Naive thymus-derived CD8-positive, alpha-beta T cell (primary cell): Measurements from ENCODE around the gene RAB6B. TPM values are rescaled to one million over a fixed set of nuclear protein-coding genes. Genes with fewer than 3 reads are reported as not detected.

Experiments used
- ATAC-seq, 2 donors: fragments of 150-1000 bp; cut with Tn5 transposase in 1 of 2; sonication (Bioruptor Pico), chemical (Tn5 transposase) in 1 of 2; 1 replicate in 1 of 2; 2 replicates in 1 of 2; pipeline ENCODE4 v1.10.0; 2021; ENCODE audit warnings: mild to moderate bottlenecking in 2 of 2, moderate library complexity in 2 of 2
- POLR2A ChIA-PET: fragments of 350-600 bp; sonication (Branson Sonifier 250); formaldehyde crosslinking; loops from one replicate; lab custom pipeline; 2021; ENCODE audit warnings: antibody characterized with exemption; lab: Charles Lee
- DNase-seq, 10 donors: peaks; one replicate each; pipeline versions ENCODE4 v3.0.0 to v3.0.0-alpha.2; 2020 to 2022
- H3K27ac Mint-ChIP-seq, 10 donors: one replicate each; pipeline ENCODE4 v1.8.0; 2020 to 2022; ENCODE audit warnings: mild to moderate bottlenecking in 10 of 10, mixed read lengths in 10 of 10, moderate library complexity in 4 of 10, inconsistent platforms in 1 of 10
- H3K27me3 Mint-ChIP-seq, 5 donors: one replicate each; pipeline ENCODE4 v1.8.0; 2021 to 2022; ENCODE audit warnings: mixed read lengths in 5 of 5
- H3K36me3 Mint-ChIP-seq, 3 donors: one replicate each; pipeline ENCODE4 v1.8.0; 2020 to 2022; ENCODE audit warnings: mixed read lengths in 3 of 3, mild to moderate bottlenecking in 2 of 3, inconsistent platforms in 1 of 3
- H3K4me1 Mint-ChIP-seq, 4 donors: one replicate each; pipeline ENCODE4 v1.8.0; 2021 to 2022; ENCODE audit warnings: mixed read lengths in 4 of 4
- H3K4me3 Mint-ChIP-seq, 10 donors: one replicate each; pipeline ENCODE4 v1.8.0; 2020 to 2022; ENCODE audit warnings: mild to moderate bottlenecking in 10 of 10, mixed read lengths in 10 of 10, moderate library complexity in 6 of 10, inconsistent platforms in 1 of 10
- H3K9me3 Mint-ChIP-seq, 9 donors: one replicate each; pipeline ENCODE4 v1.8.0; 2020 to 2022; ENCODE audit warnings: mixed read lengths in 9 of 9, mild to moderate bottlenecking in 3 of 9, inconsistent platforms in 1 of 9, moderate library complexity in 1 of 9
- polyA plus RNA-seq, 3 donors: library from polyadenylated mRNA; unstranded; fragments of 300-500 nt; fragmentation: Illumina TruSeq; gene quantifications; one replicate each; pipeline ENCODE4 v1.2.3, GENCODE V29; 2021
- total RNA-seq, 8 experiments: library from RNA in 2 of 8; stranded (reverse) in 2 of 8; gene quantifications; one replicate each; pipeline ENCODE4 v1.2.3 and lab custom pipeline; 2021 to 2026

Gene RAB6B
- total RNA-seq (not detected), polyA plus RNA-seq (under 1 TPM; 0.25 to 0.38 (median 0.28) TPM), total RNA-seq (lab: John Stamatoyannopoulos, UW) (0 to 2.0 (median 0.04) reads per million in 6 experiments)

GRCh38 chr3:133895208-133896001, at the start of gene RAB6B:
RAB6B (minus strand) TSS chr3:133895882; CDS start chr3:133895466, 416 bp downstream.
- Mint-ChIP-seq H3K4me3 (peak within 1 kb of the TSS in 8 of 10 donors; percentile 38 to 67 (median 60)), H3K9me3 (no peaks in the 10 kb centered on the region), H3K27ac (no peak within 1 kb of the TSS), H3K27me3 (peaks cover 22 to 65% (median 38%) of the 10 kb centered on the region in 5 donors), H3K4me1 (peaks cover 3 to 15% (median 6%) of the 10 kb centered on the region in 4 donors), H3K36me3 (no peaks in the 10 kb centered on the region)
- DNase-seq, result no peak
- no peak for ATAC-seq
- POLR2A ChIA-PET, result no interaction called here

- no peak overlapping the region for H3K4me3 Mint-ChIP-seq
- no peak overlapping the region for H3K27ac Mint-ChIP-seq
- H3K36me3 Mint-ChIP-seq, result no peaks in the 10 kb centered on the region
- ATAC-seq (no peak), DNase-seq (no peak)
- H3K4me1 Mint-ChIP-seq, result peaks cover 6 to 9% (median 6%) of the 10 kb centered on the region in 4 donors
- POLR2A ChIA-PET, result no interaction called here
- peaks cover 0 to 2% (median 0%) of the 10 kb centered on the region in 9 donors for H3K9me3 Mint-ChIP-seq
- H3K27me3 Mint-ChIP-seq, result peaks cover 0 to 16% (median 3%) of the 10 kb centered on the region in 5 donors
Measured at GRCh38 chr3:133944641-133945380, 49.1 kb upstream of the RAB6B start.

- ATAC-seq, result no peak
- Mint-ChIP-seq H3K27ac (no peak overlapping the region), H3K36me3 (no peaks in the 10 kb centered on the region), H3K4me1 (peaks cover 6 to 9% (median 6%) of the 10 kb centered on the region in 4 donors), H3K4me3 (no peak overlapping the region), H3K9me3 (peaks cover 0 to 2% (median 0%) of the 10 kb centered on the region in 9 donors), H3K27me3 (peaks cover 0 to 16% (median 3%) of the 10 kb centered on the region in 5 donors)
- POLR2A ChIA-PET, result no interaction called here
- no peak for DNase-seq
Measured at GRCh38 chr3:133944181-133944580, 48.5 kb upstream of the RAB6B start.

- no peak overlapping the region for H3K27ac Mint-ChIP-seq
- peaks cover 0 to 16% (median 3%) of the 10 kb centered on the region in 5 donors for H3K27me3 Mint-ChIP-seq
- no peak for DNase-seq
- peaks cover 6 to 9% (median 6%) of the 10 kb centered on the region in 4 donors for H3K4me1 Mint-ChIP-seq
- no peak overlapping the region for H3K4me3 Mint-ChIP-seq
- peaks cover 0 to 2% (median 0%) of the 10 kb centered on the region in 9 donors for H3K9me3 Mint-ChIP-seq
- no peaks in the 10 kb centered on the region for H3K36me3 Mint-ChIP-seq
- POLR2A ChIA-PET, result no interaction called here
- no peak for ATAC-seq
Measured at GRCh38 chr3:133943639-133944141, 48.0 kb upstream of the RAB6B start.

- no peak overlapping the region for H3K4me3 Mint-ChIP-seq
- ATAC-seq (no peak), DNase-seq (no peak)
- H3K36me3 Mint-ChIP-seq, result no peaks in the 10 kb centered on the region
- H3K9me3 Mint-ChIP-seq, result peaks cover 0 to 2% (median 0%) of the 10 kb centered on the region in 9 donors
- H3K27ac Mint-ChIP-seq, result no peak overlapping the region
- POLR2A ChIA-PET, result no interaction called here
- H3K4me1 Mint-ChIP-seq, result peaks cover 6 to 9% (median 6%) of the 10 kb centered on the region in 4 donors
- peaks cover 0 to 16% (median 3%) of the 10 kb centered on the region in 5 donors for H3K27me3 Mint-ChIP-seq
Measured at GRCh38 chr3:133943031-133943535, 47.4 kb upstream of the RAB6B start.

GRCh38 chr3:133941415-133941821, 45.7 kb upstream of the RAB6B start:
- no peak overlapping the region for H3K4me3 Mint-ChIP-seq
- H3K27me3 Mint-ChIP-seq, result peaks cover 0 to 16% (median 3%) of the 10 kb centered on the region in 5 donors
- H3K36me3 Mint-ChIP-seq, result no peaks in the 10 kb centered on the region
- ATAC-seq (no peak), DNase-seq (no peak)
- H3K27ac Mint-ChIP-seq, result no peak overlapping the region
- peaks cover 6 to 9% (median 6%) of the 10 kb centered on the region in 4 donors for H3K4me1 Mint-ChIP-seq
- peaks cover 0 to 2% (median 0%) of the 10 kb centered on the region in 9 donors for H3K9me3 Mint-ChIP-seq
- POLR2A ChIA-PET, result no interaction called here

GRCh38 chr3:133940536-133940935, 44.9 kb upstream of the RAB6B start:
- DNase-seq (no peak), ATAC-seq (no peak)
- peaks cover 0 to 16% (median 3%) of the 10 kb centered on the region in 5 donors for H3K27me3 Mint-ChIP-seq
- peaks cover 0 to 2% (median 0%) of the 10 kb centered on the region in 9 donors for H3K9me3 Mint-ChIP-seq
- H3K36me3 Mint-ChIP-seq, result no peaks in the 10 kb centered on the region
- H3K27ac Mint-ChIP-seq, result no peak overlapping the region
- POLR2A ChIA-PET, result no interaction called here
- H3K4me3 Mint-ChIP-seq, result no peak overlapping the region
- peaks cover 5 to 9% (median 6%) of the 10 kb centered on the region in 4 donors for H3K4me1 Mint-ChIP-seq

- ATAC-seq (no peak), DNase-seq (no peak)
- H3K4me3 Mint-ChIP-seq, result no peak overlapping the region
- peaks cover 5 to 9% (median 6%) of the 10 kb centered on the region in 4 donors for H3K4me1 Mint-ChIP-seq
- POLR2A ChIA-PET, result no interaction called here
- H3K27ac Mint-ChIP-seq, result no peak overlapping the region
- H3K27me3 Mint-ChIP-seq, result peaks cover 0 to 19% (median 1%) of the 10 kb centered on the region in 5 donors
- peaks cover 0 to 2% (median 0%) of the 10 kb centered on the region in 9 donors for H3K9me3 Mint-ChIP-seq
- no peaks in the 10 kb centered on the region for H3K36me3 Mint-ChIP-seq
Measured at GRCh38 chr3:133939463-133939835, 43.8 kb upstream of the RAB6B start.

- no peak overlapping the region for H3K4me3 Mint-ChIP-seq
- no peak overlapping the region for H3K27ac Mint-ChIP-seq
- peaks cover 0 to 16% (median 1%) of the 10 kb centered on the region in 5 donors for H3K27me3 Mint-ChIP-seq
- ATAC-seq (no peak), DNase-seq (no peak)
- H3K9me3 Mint-ChIP-seq, result peaks cover 0 to 2% (median 0%) of the 10 kb centered on the region in 9 donors
- no peaks in the 10 kb centered on the region for H3K36me3 Mint-ChIP-seq
- POLR2A ChIA-PET, result no interaction called here
- peaks cover 5 to 9% (median 6%) of the 10 kb centered on the region in 4 donors for H3K4me1 Mint-ChIP-seq
Measured at GRCh38 chr3:133938770-133939462, 43.2 kb upstream of the RAB6B start.

GRCh38 chr3:133937756-133938601, 42.3 kb upstream of the RAB6B start:
- H3K4me3 Mint-ChIP-seq, result no peak overlapping the region
- ATAC-seq (no peak), DNase-seq (no peak)
- POLR2A ChIA-PET, result no interaction called here
- H3K27ac Mint-ChIP-seq, result no peak overlapping the region
- H3K4me1 Mint-ChIP-seq, result peaks cover 5 to 9% (median 6%) of the 10 kb centered on the region in 4 donors
- H3K36me3 Mint-ChIP-seq, result no peaks in the 10 kb centered on the region
- H3K27me3 Mint-ChIP-seq, result peaks cover 0 to 15% (median 0%) of the 10 kb centered on the region in 5 donors
- H3K9me3 Mint-ChIP-seq, result peaks cover 0 to 2% (median 0%) of the 10 kb centered on the region in 9 donors

GRCh38 chr3:133937061-133937686, 41.5 kb upstream of the RAB6B start:
- no peaks in the 10 kb centered on the region for H3K9me3 Mint-ChIP-seq
- no peak overlapping the region for H3K4me3 Mint-ChIP-seq
- POLR2A ChIA-PET, result no interaction called here
- peaks cover 0 to 2% (median under 1%) of the 10 kb centered on the region in 4 donors for H3K4me1 Mint-ChIP-seq
- peaks cover 0 to 8% (median 0%) of the 10 kb centered on the region in 5 donors for H3K27me3 Mint-ChIP-seq
- DNase-seq (no peak), ATAC-seq (no peak)
- no peaks in the 10 kb centered on the region for H3K36me3 Mint-ChIP-seq
- H3K27ac Mint-ChIP-seq, result no peak overlapping the region
